Measurements from ENCODE around the gene RASGRF1.
A peak's percentile ranks its signal among the peaks of the same experiment; 100 is the strongest.

RASGRF1 gene

DNA sequence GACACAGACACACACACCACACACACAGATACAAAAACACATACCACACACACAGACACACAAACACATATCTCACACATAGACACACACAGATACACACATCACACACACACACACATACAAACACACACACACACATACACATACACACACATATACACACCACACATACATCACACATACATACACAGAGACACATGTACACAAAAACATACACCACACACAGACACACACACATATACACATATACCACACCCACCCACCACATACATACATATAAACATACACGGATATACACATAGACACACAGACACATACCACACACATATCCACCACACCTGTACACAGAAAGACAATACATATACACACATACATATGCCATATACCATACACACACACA, 66.7 kb downstream of the RASGRF1 start:
- Histone ChIP-seq H3K27me3 (ENCODE audit: low read depth, low read length) (no peaks in the 10 kb centered on the region), H2AFZ (ENCODE audit: low read depth, low read length) (no peak overlapping the region), H3K4me1 (ENCODE audit: low read length) (peaks cover 9% of the 10 kb centered on the region), H3K79me2 (ENCODE audit: low read length) (no peaks in the 10 kb centered on the region), H3K4me3 (ENCODE audit: low read length) (no peak overlapping the region), H4K20me1 (ENCODE audit: insufficient read depth, low read length) (no peaks in the 10 kb centered on the region), H3K9me3 (ENCODE audit: insufficient read depth, low read length) (no peaks in the 10 kb centered on the region; the same call in 1 of the 2 replicates), H3K9ac (ENCODE audit: low read length) (no peak overlapping the region), H3K36me3 (replicated peaks; ENCODE audit: low read depth, low read length) (peaks cover 8% of the 10 kb centered on the region), H3K4me2 (ENCODE audit: low read length) (no peak overlapping the region), H3K27ac (ENCODE audit: low read length) (no peak overlapping the region)
- TF ChIP-seq CTCF (IDR thresholded peaks at IDR 0.05; ENCODE audit: low read depth, low read length) (no peak), EZH2phosphoT487 (IDR thresholded peaks at IDR 0.05; ENCODE audit: low read depth) (no peak)

DNA sequence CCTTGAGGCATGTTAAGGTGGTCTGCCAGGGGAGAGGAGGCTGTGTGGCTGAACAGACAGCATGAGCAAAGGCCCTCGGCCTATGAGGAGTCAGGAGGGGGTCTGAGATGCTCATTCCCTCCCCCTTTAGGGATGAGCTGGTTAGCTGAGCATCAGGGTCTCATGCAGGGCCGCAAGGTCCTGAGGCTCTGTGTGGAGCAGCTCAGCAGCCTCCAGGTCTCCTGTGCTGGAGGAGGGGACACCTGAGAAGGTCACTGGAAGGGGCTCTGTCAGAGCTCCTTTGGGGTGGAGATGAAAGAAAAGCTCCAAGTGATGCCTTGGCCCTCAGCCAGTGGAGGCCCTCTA, 67.1 kb downstream of the RASGRF1 start:
- Histone ChIP-seq H4K20me1 (ENCODE audit: insufficient read depth, low read length) (no peaks in the 10 kb centered on the region), H2AFZ (ENCODE audit: low read depth, low read length) (no peak overlapping the region), H3K27ac (ENCODE audit: low read length) (no peak overlapping the region), H3K9ac (ENCODE audit: low read length) (no peak overlapping the region), H3K9me3 (ENCODE audit: insufficient read depth, low read length) (no peaks in the 10 kb centered on the region; the same call in 1 of the 2 replicates), H3K36me3 (replicated peaks; ENCODE audit: low read depth, low read length) (peaks cover 8% of the 10 kb centered on the region), H3K79me2 (ENCODE audit: low read length) (no peaks in the 10 kb centered on the region), H3K4me1 (ENCODE audit: low read length) (peaks cover 12% of the 10 kb centered on the region), H3K4me2 (ENCODE audit: low read length) (no peak overlapping the region), H3K4me3 (ENCODE audit: low read length) (no peak overlapping the region), H3K27me3 (ENCODE audit: low read depth, low read length) (no peaks in the 10 kb centered on the region)
- TF ChIP-seq EZH2phosphoT487 (IDR thresholded peaks at IDR 0.05; ENCODE audit: low read depth) (no peak), CTCF (IDR thresholded peaks at IDR 0.05; ENCODE audit: low read depth, low read length) (no peak)

GRCh38 chr15:79018960-79019359, 71.6 kb downstream of the RASGRF1 start:
- H3K4me1 ChIP-seq (ENCODE audit: low read length): peaks cover 38% of the 10 kb centered on the region
- TF ChIP-seq CTCF (IDR thresholded peaks at IDR 0.05; ENCODE audit: low read depth, low read length) (no peak), EZH2phosphoT487 (IDR thresholded peaks at IDR 0.05; ENCODE audit: low read depth) (no peak)
- H3K79me2 ChIP-seq (ENCODE audit: low read length): peaks cover 27% of the 10 kb centered on the region

GRCh38 chr15:79017953-79018352, 72.6 kb downstream of the RASGRF1 start:
- H3K9me3 ChIP-seq (ENCODE audit: insufficient read depth, low read length): no peaks in the 10 kb centered on the region
- no peaks in the 10 kb centered on the region for H4K20me1 ChIP-seq (ENCODE audit: insufficient read depth, low read length)
- H3K4me3 ChIP-seq (ENCODE audit: low read length): peak overlapping the region; percentile 77
- H3K27me3 ChIP-seq (ENCODE audit: low read depth, low read length): no peaks in the 10 kb centered on the region
- H3K27ac ChIP-seq (ENCODE audit: low read length): peak overlapping the region; percentile 67
- peaks cover 38% of the 10 kb centered on the region for H3K4me1 ChIP-seq (ENCODE audit: low read length)
- peak overlapping the region; percentile 80 for H2AFZ ChIP-seq (ENCODE audit: low read depth, low read length)
- TF ChIP-seq CTCF (IDR thresholded peaks at IDR 0.05; ENCODE audit: low read depth, low read length): no peak
- TF ChIP-seq EZH2phosphoT487 (IDR thresholded peaks at IDR 0.05; ENCODE audit: low read depth): no peak
- peaks cover 27% of the 10 kb centered on the region for H3K79me2 ChIP-seq (ENCODE audit: low read length)
- peak overlapping the region; percentile 90 for H3K4me2 ChIP-seq (ENCODE audit: low read length)
- H3K36me3 ChIP-seq (replicated peaks; ENCODE audit: low read depth, low read length): peaks cover 15% of the 10 kb centered on the region
- peak overlapping the region; percentile 65 for H3K9ac ChIP-seq (ENCODE audit: low read length)

More at GRCh38 chr15:79018960-79019359, 71.6 kb downstream of the RASGRF1 start:
- H3K9me3 ChIP-seq (ENCODE audit: insufficient read depth, low read length): no peaks in the 10 kb centered on the region
- no peak overlapping the region for H2AFZ ChIP-seq (ENCODE audit: low read depth, low read length)
- no peaks in the 10 kb centered on the region for H4K20me1 ChIP-seq (ENCODE audit: insufficient read depth, low read length)
- no peak overlapping the region for H3K9ac ChIP-seq (ENCODE audit: low read length)
- no peak overlapping the region for H3K4me3 ChIP-seq (ENCODE audit: low read length)
- H3K36me3 ChIP-seq (replicated peaks; ENCODE audit: low read depth, low read length): peaks cover 12% of the 10 kb centered on the region
- 0 out of 2 replicates have a peak overlapping the region, but pooled peaks have one; percentile 90 for H3K4me2 ChIP-seq (ENCODE audit: low read length)
- H3K27ac ChIP-seq (ENCODE audit: low read length): no peak overlapping the region
- H3K27me3 ChIP-seq (ENCODE audit: low read depth, low read length): no peaks in the 10 kb centered on the region

Measured in OCI-LY3 (cell line).